ENCODE data around the gene TTC28. TPM values are rescaled to one million over a fixed set of nuclear protein-coding genes. Genes with fewer than 3 reads are reported as not detected.

TTC28 gene
- total RNA-seq, 1 donor from 2014 or later = 48.5 TPM

- peak; percentile 88 for DNase-seq
Observed at GRCh38 chr22:28019881-28020861, 659.5 kb downstream of the TTC28 start.

- no peak for DNase-seq
Observed at GRCh38 chr22:28019360-28019759, 660.3 kb downstream of the TTC28 start.

GRCh38 chr22:28018461-28018927 is 661.1 kb downstream of the TTC28 start:
- DNase-seq = no peak

- DNase-seq = no peak
Observed at GRCh38 chr22:28017859-28018258, 661.8 kb downstream of the TTC28 start.

GRCh38 chr22:28017558-28017820 is 662.2 kb downstream of the TTC28 start:
- DNase-seq = no peak

GRCh38 chr22:28016781-28017557 is 662.7 kb downstream of the TTC28 start:
- DNase-seq = no peak

- peak; percentile 62 for DNase-seq
Observed at GRCh38 chr22:28015676-28016601, 663.7 kb downstream of the TTC28 start.

- DNase-seq = no peak
Observed at GRCh38 chr22:28015046-28015425, 664.6 kb downstream of the TTC28 start.

GRCh38 chr22:28014211-28015045 is 665.2 kb downstream of the TTC28 start:
- DNase-seq = no peak

- no peak for DNase-seq
Observed at GRCh38 chr22:28013611-28014010, 666.0 kb downstream of the TTC28 start.

GRCh38 chr22:28012832-28013460 is 666.7 kb downstream of the TTC28 start:
- peak; percentile 64 for DNase-seq

- peak; percentile 93 for DNase-seq
Observed at GRCh38 chr22:28009272-28009827, 670.3 kb downstream of the TTC28 start.

- no peak for DNase-seq
Observed at GRCh38 chr22:28008649-28009048, 671.0 kb downstream of the TTC28 start.

GRCh38 chr22:28008056-28008455 is 671.6 kb downstream of the TTC28 start:
- no peak for DNase-seq

- no peak for DNase-seq
Observed at GRCh38 chr22:28006271-28006670, 673.4 kb downstream of the TTC28 start.

- no peak for DNase-seq
Observed at GRCh38 chr22:28005513-28005912, 674.1 kb downstream of the TTC28 start.

- DNase-seq = no peak
Observed at GRCh38 chr22:28004021-28004420, 675.6 kb downstream of the TTC28 start.

- no peak for DNase-seq
Observed at GRCh38 chr22:28002863-28003565, 676.6 kb downstream of the TTC28 start.

- DNase-seq = no peak
Observed at GRCh38 chr22:28002181-28002700, 677.4 kb downstream of the TTC28 start.

Data from tongue (tissue), 2 donors.